Small intestine (tissue), 7 donors: Measurements from ENCODE around the gene NRXN3. TPM values are rescaled to one million over a fixed set of nuclear protein-coding genes. Genes with fewer than 3 reads are reported as not detected.

Experiments used
- DNase-seq, 2 donors: peaks; one replicate each; pipeline versions ENCODE4 v3.0.0 to v3.0.0-alpha.2; 2013
- FAIRE-seq: peaks from 2 replicates; lab custom pipeline; 2012; peaks lifted over from hg19 to GRCh38; lab: Jason Lieb, UNC
- H3K27ac ChIP-seq, 3 donors: one replicate each; pipeline ENCODE4 v1.5.1; 2013; ENCODE audit warnings: low read length in 2 of 3, mild to moderate bottlenecking in 2 of 3, control low read depth in 1 of 3, inconsistent platforms in 1 of 3, low read depth in 1 of 3, moderate library complexity in 1 of 3
- H3K27me3 ChIP-seq, 3 donors: one replicate each; pipeline ENCODE4 v1.6.1; 2013; ENCODE audit warnings: low read length in 3 of 3, inconsistent platforms in 1 of 3; ENCODE audit not compliant: control insufficient read depth in 3 of 3, insufficient read depth in 3 of 3
- H3K36me3 ChIP-seq, 3 donors: one replicate each; pipeline ENCODE4 v1.6.1; 2013; ENCODE audit warnings: low read length in 3 of 3, inconsistent platforms in 1 of 3, low read depth in 1 of 3, mild to moderate bottlenecking in 1 of 3, moderate library complexity in 1 of 3; ENCODE audit not compliant: control insufficient read depth in 3 of 3, insufficient read depth in 2 of 3
- H3K4me1 ChIP-seq, 3 donors: one replicate each; pipeline ENCODE4 v1.6.1; 2013; ENCODE audit warnings: low read length in 2 of 3, inconsistent platforms in 1 of 3, low read depth in 1 of 3, mild to moderate bottlenecking in 1 of 3, moderate library complexity in 1 of 3; ENCODE audit not compliant: control insufficient read depth in 3 of 3, insufficient read depth in 2 of 3
- H3K4me3 ChIP-seq, 3 donors: one replicate each; pipeline ENCODE4 v1.5.1; 2013; ENCODE audit warnings: low read length in 3 of 3, control low read depth in 1 of 3, inconsistent platforms in 1 of 3, low read depth in 1 of 3, mild to moderate bottlenecking in 1 of 3, moderate library complexity in 1 of 3
- H3K9me3 ChIP-seq, 2 donors: one replicate each; pipeline ENCODE4 v1.6.1; 2013; ENCODE audit warnings: low read depth in 1 of 2, low read length in 1 of 2; ENCODE audit not compliant: control insufficient read depth in 2 of 2, insufficient read depth in 1 of 2
- WGBS, 3 donors: extraction: QIAGEN DNeasy Blood & Tissue Kit; methylation state at CpG; one replicate each; pipeline ENCODE4 v1.1.7; 2013; 5-methylcytosine and 5-hydroxymethylcytosine counted together
- polyA plus RNA-seq, 4 donors: library from polyadenylated mRNA; stranded (reverse) in 3 of 4; unstranded in 1 of 4; fragments of 200-250 nt in 3 of 4; fragments of 120-200 nt in 1 of 4; gene quantifications; one replicate each; pipeline versions ENCODE4 v1.2.1 to v1.2.3, GENCODE V29; 2013
- donor health status: healthy with polysubstance abuse.
- donor health status: control.
- donor health status: control.
- donor health status: Bipolar disorder and iron deficiency.
- donor health status: healthy.

The NRXN3 gene
- polyA plus RNA-seq, 4 donors = 2.3 TPM; not detected in 2

DNA sequence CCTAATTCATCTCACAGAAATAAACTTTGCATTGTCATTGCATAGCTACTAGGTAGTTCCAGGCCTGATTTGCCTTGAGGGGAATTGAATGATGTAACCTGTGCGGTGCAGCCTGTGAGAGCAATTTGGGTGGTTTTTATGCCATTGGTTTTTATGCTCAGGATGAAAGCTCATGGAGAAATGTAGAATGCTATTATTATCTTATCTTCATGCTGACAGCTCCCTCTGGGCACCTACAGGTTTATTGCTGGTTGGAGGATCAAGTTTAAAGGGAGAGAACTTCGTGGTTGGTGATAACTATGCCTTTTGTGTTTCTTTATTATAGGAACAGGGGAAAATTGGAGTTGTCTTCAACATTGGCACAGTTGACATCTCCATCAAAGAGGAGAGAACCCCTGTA, 1493.3 kb downstream of the NRXN3 start:
- no peak for DNase-seq
- no peaks in the 10 kb centered on the region for H3K36me3 ChIP-seq
- WGBS, 3 donors = 55 to 69% (median 67%) methylated on average over 2 of the region's 2 CpGs
- no peak overlapping the region for H3K4me3 ChIP-seq
- no peaks in the 10 kb centered on the region for H3K27me3 ChIP-seq
- no peaks in the 10 kb centered on the region for H3K4me1 ChIP-seq
- no peaks in the 10 kb centered on the region for H3K9me3 ChIP-seq
- no peak overlapping the region for H3K27ac ChIP-seq
- FAIRE-seq = no peak

DNA sequence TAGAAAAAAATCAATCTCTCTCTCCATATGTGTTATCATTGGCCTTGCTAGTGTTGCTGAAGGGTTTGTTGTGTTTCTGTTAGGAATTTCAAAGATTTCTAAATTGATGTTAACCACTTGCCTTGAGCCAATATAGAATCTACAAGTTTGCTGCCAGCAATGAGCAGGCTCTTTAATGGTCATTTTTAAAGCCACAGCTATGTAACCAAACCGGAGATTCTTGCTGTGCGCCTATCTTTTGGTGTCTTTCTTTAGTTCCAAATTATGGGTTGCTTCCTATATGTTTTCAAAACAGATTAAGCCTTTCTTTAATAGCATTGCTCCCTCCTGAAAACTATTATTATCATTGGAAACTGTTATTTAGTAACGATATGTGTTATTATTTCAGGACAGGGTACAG, 1495.4 kb downstream of the NRXN3 start:
- H3K9me3 ChIP-seq = no peaks in the 10 kb centered on the region
- H3K27me3 ChIP-seq = no peaks in the 10 kb centered on the region
- H3K4me1 ChIP-seq = no peaks in the 10 kb centered on the region
- no peak overlapping the region for H3K4me3 ChIP-seq
- H3K36me3 ChIP-seq = no peaks in the 10 kb centered on the region
- 87 to 91% (median 89%) methylated on average over 3 of the region's 3 CpGs for WGBS, 3 donors
- DNase-seq (no peak), FAIRE-seq (no peak)
- no peak overlapping the region for H3K27ac ChIP-seq

DNA sequence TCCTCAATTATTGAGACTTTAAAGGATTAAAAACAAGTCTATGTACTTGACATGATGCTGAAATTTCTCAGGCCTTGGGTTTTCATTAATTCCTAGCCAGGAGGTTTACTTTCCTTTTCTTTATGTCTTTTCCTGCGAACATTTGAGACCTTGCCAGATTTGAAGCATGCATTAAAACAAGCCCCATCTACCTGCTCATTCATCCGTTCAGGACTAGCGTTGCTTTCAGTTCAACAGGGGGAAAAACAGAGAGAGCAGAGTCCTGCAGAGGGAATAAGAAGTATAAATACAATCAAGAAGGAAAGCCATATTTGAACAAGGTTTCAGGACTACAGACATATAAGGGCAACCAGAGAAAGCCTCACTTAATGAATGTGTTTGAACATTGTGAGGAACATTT, 1498.8 kb downstream of the NRXN3 start:
- H3K36me3 ChIP-seq = no peaks in the 10 kb centered on the region
- H3K4me3 ChIP-seq = no peak overlapping the region
- 80 to 82% (median 80%) methylated on average over 3 of the region's 3 CpGs for WGBS, 3 donors
- no peak for DNase-seq
- no peak overlapping the region for H3K27ac ChIP-seq
- H3K4me1 ChIP-seq = no peaks in the 10 kb centered on the region
- no peaks in the 10 kb centered on the region for H3K9me3 ChIP-seq
- no peak for FAIRE-seq
- H3K27me3 ChIP-seq = no peaks in the 10 kb centered on the region

DNA sequence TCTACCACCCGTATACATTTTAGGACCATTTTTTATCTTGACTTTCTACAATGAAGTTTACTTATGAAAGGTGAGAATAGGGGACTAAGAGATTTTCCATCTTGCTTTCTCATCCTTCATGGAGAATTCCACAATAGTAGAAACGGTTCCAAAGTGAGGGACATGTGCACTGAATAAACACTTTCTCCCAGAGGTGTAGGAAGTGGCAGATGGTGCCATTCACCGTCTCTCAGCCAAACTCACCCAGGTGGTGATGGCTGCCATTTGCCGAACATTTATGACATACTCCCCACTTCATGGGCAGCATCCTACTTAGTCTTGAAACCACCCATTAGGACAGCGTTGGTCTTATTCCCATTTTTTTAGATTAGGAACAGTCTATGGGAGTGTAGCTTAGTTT, 1500.6 kb downstream of the NRXN3 start:
- H3K4me3 ChIP-seq = no peak overlapping the region
- no peaks in the 10 kb centered on the region for H3K27me3 ChIP-seq
- DNase-seq = no peak
- H3K9me3 ChIP-seq = no peaks in the 10 kb centered on the region
- no peaks in the 10 kb centered on the region for H3K36me3 ChIP-seq
- no peaks in the 10 kb centered on the region for H3K4me1 ChIP-seq
- WGBS, 3 donors = 84% methylated on average over 5 of the region's 5 CpGs
- FAIRE-seq = no peak
- H3K27ac ChIP-seq = no peak overlapping the region

DNA sequence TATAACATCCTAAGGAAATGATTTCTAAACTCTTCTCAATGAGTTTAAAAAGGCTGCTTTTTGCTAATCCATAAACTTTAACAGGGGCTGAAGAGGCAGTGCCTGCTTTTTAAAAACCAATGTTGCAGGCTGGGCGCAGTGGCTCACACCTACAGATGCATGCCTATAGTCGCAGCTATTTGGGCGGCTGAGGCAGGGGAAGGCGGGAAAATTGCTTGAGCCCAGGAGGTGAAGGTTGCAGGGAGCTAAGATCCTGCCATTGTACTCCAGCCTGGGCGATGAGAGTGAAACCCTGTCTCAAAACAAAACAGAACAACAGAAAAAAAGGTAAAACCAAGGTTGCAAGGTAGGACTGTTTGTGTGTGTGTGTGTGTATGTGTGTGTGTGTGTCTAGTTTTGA, 1509.9 kb downstream of the NRXN3 start:
- no peak overlapping the region for H3K27ac ChIP-seq
- DNase-seq (no peak), FAIRE-seq (no peak)
- H3K4me3 ChIP-seq = no peak overlapping the region
- H3K4me1 ChIP-seq = no peaks in the 10 kb centered on the region
- 83 to 92% (median 85%) methylated on average over 5 of the region's 5 CpGs for WGBS, 3 donors
- no peaks in the 10 kb centered on the region for H3K27me3 ChIP-seq
- H3K9me3 ChIP-seq = no peaks in the 10 kb centered on the region
- no peaks in the 10 kb centered on the region for H3K36me3 ChIP-seq

DNA sequence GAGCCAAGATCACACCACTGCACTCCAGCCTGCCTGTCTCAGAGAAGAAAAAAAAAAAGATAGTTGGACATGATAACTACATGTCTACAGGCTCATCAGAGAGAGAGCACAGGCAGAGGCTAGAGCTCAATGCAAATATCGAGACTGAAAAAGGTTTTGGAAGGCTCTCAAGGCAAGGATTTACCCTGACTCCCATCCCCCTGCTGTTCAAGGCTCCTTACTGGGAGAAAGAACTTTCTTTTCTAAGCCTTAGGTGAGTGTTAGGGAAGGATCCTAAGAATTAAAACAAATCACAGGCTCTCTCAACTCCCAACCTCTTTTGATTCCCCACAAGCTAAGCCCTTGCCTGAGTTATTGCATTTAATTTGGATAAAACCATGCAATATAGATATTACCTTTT, 1516.0 kb downstream of the NRXN3 start:
- Histone ChIP-seq H3K27me3 (no peaks in the 10 kb centered on the region), H3K36me3 (no peaks in the 10 kb centered on the region), H3K9me3 (no peaks in the 10 kb centered on the region), H3K4me1 (no peaks in the 10 kb centered on the region), H3K27ac (no peak overlapping the region), H3K4me3 (no peak overlapping the region)
- WGBS, 3 donors = 78 to 90% (median 81%) methylated on average over 1 of the region's 1 CpG
- DNase-seq (no peak), FAIRE-seq (no peak)

DNA sequence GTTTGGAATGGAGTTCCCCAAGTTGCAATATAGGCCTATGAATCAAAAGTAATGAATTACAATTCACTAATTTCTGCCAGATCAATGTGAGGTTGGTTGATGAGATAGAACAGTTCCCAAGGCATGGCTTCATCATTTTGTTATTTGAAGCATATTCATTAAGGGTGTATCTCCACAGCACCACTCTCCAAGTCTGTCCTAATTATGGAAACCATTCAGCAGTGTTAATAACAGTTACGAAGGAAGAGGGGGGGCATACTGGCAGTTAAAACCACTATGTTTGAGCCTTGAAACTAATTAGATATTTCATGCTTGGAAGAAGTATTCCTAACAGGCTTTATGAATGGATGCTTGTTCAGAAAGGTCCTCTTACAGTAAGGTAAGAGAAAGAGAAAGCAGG, 1520.8 kb downstream of the NRXN3 start:
- WGBS, 3 donors = 80 to 95% (median 90%) methylated on average over 1 of the region's 1 CpG
- no peak overlapping the region for H3K4me3 ChIP-seq
- no peak for FAIRE-seq

DNA sequence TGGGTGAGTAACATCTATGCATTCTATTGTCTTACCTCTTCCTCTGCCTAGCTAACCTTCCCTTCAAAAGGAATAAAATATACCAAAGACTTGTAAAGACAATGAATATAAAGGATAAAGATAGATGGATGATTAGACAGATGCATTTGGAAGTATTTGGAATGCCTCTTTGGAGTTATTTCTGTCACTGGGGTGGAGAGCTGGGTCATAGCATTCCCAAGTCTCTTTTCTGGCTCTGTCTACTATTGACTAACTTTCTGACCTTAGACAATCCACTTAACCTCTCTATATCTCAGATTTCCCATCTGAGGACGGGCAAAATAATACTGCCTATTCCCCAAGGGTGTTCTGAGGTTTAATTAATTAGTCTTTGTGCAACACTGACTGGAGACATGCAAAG, 1523.8 kb downstream of the NRXN3 start:
- H3K9me3 ChIP-seq = no peaks in the 10 kb centered on the region
- H3K36me3 ChIP-seq = no peaks in the 10 kb centered on the region
- no peak overlapping the region for H3K4me3 ChIP-seq
- H3K27ac ChIP-seq = no peak overlapping the region
- no peaks in the 10 kb centered on the region for H3K27me3 ChIP-seq
- 35 to 83% (median 59%) methylated on average over 1 of the region's 1 CpG for WGBS, 3 donors
- no peaks in the 10 kb centered on the region for H3K4me1 ChIP-seq
- DNase-seq = no peak
- no peak for FAIRE-seq

More for the DNA sequence above, 1520.8 kb downstream of the NRXN3 start:
- no peak for DNase-seq
- H3K4me1 ChIP-seq = no peaks in the 10 kb centered on the region
- H3K27me3 ChIP-seq = no peaks in the 10 kb centered on the region
- no peaks in the 10 kb centered on the region for H3K36me3 ChIP-seq
- H3K9me3 ChIP-seq = no peaks in the 10 kb centered on the region
- H3K27ac ChIP-seq = no peak overlapping the region

DNA sequence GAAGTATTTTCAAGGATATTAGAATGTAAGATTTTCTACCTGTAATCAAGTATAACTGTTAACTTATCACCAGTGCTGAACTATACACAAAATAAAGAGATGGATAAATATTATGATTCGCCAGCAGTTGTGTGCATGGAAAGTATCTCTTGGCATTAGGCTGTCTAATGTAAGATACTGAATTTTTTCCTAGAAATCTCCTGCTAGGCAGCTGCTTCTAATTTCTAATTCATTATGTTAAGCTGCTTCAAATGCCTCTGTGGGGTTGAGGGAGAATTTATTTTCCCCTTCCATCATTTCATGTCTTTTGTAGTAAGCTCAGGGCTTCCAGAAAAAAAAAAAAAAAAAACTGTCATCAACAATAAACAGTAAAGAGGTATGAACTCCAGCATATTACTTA, 1525.1 kb downstream of the NRXN3 start:
- no peaks in the 10 kb centered on the region for H3K4me1 ChIP-seq
- no peak overlapping the region for H3K4me3 ChIP-seq
- H3K9me3 ChIP-seq = no peaks in the 10 kb centered on the region
- no peaks in the 10 kb centered on the region for H3K27me3 ChIP-seq
- no peak overlapping the region for H3K27ac ChIP-seq
- H3K36me3 ChIP-seq = no peaks in the 10 kb centered on the region
- WGBS, 3 donors = 61 to 81% (median 81%) methylated on average over 1 of the region's 1 CpG
- DNase-seq = no peak
- no peak for FAIRE-seq
